Nucleus accumbens (tissue), 56 donors: ENCODE results near the gene GAS2.
"Not testable (repeated sequence)": the region's sequence is repeated elsewhere in the genome, so short reads cannot be mapped to it uniquely, and the experiment has no call there.

Experiments used
- DNase-seq, 56 donors: peaks; one replicate each; lab custom pipeline; 2025; lab: John Stamatoyannopoulos, UW

GAS2 gene

GRCh38 chr11:22666325-22666687 is at the start of gene GAS2:
Gene GAS2, plus strand, starts transcription at chr11:22666611. Its CDS starts 8,259 bp downstream, at chr11:22674870.
- no peak for DNase-seq

- no peak for DNase-seq
These were observed 48.5 kb upstream of the GAS2 start for GRCh38 chr11:22617868-22618267.

- DNase-seq = peak in 46 of 56 donors; percentile 15 to 87 (median 68)
These were observed 41.5 kb upstream of the GAS2 start for GRCh38 chr11:22624742-22625447.

GRCh38 chr11:22625448-22626287 is 40.7 kb upstream of the GAS2 start, which contains the start of gene FANCF:
Gene FANCF, minus strand, starts transcription at chr11:22625823. Its CDS starts 13 bp downstream, at chr11:22625810.
- peak; percentile 65 to 96 (median 89) for DNase-seq

GRCh38 chr11:22626573-22627239 is 39.7 kb upstream of the GAS2 start:
- no peak for DNase-seq

GRCh38 chr11:22627421-22627820 is 39.0 kb upstream of the GAS2 start:
- DNase-seq = no peak

GRCh38 chr11:22633354-22633902 is 33.0 kb upstream of the GAS2 start:
- no peak for DNase-seq

GRCh38 chr11:22634897-22635629 is 31.3 kb upstream of the GAS2 start:
- DNase-seq = peak in 1 of 56 donors; percentile 10

GRCh38 chr11:22635689-22636088 is 30.7 kb upstream of the GAS2 start:
- no peak for DNase-seq

GRCh38 chr11:22640862-22641261 is 25.5 kb upstream of the GAS2 start:
- no peak for DNase-seq

- DNase-seq = no peak
These were observed 24.9 kb upstream of the GAS2 start for GRCh38 chr11:22641559-22641958.

GRCh38 chr11:22652346-22652745 is 14.1 kb upstream of the GAS2 start:
- DNase-seq = not testable (repeated sequence)

- no peak for DNase-seq
These were observed 10.3 kb upstream of the GAS2 start for GRCh38 chr11:22656130-22656529.

GRCh38 chr11:22657101-22657694 is 9.2 kb upstream of the GAS2 start:
- DNase-seq = no peak

GRCh38 chr11:22659783-22660182 is 6.6 kb upstream of the GAS2 start:
- no peak for DNase-seq

- DNase-seq = peak in 46 of 56 donors; percentile 6 to 59 (median 30)
These were observed 453 bp downstream of the GAS2 start for GRCh38 chr11:22666688-22667439.

- DNase-seq = no peak
These were observed 1.8 kb downstream of the GAS2 start for GRCh38 chr11:22668005-22668796.

GRCh38 chr11:22669368-22669767 is 3.0 kb downstream of the GAS2 start:
- no peak for DNase-seq
